Measurements from ENCODE around the gene PIRT.

DNA sequence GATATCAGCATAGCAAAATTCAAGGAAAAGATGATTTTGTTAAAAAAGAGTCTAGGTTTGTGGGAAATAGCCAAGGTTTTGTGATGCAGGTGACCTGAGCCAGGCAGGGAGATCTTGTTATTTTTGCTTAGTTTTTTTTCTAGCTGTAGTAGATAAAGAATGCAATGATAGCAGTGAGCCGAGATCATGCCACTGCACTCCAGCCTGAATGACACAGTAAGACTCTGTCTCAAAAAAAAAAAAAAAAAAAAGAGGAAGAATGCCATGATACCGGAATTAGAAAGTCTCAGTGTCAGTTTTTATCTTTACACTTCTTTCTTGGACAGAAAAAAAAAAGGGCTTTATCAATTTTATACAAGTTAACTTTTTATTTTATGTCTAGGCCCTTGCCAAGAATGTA, 61.5 kb downstream of the PIRT start:
- TF ChIP-seq, protein P1, sequence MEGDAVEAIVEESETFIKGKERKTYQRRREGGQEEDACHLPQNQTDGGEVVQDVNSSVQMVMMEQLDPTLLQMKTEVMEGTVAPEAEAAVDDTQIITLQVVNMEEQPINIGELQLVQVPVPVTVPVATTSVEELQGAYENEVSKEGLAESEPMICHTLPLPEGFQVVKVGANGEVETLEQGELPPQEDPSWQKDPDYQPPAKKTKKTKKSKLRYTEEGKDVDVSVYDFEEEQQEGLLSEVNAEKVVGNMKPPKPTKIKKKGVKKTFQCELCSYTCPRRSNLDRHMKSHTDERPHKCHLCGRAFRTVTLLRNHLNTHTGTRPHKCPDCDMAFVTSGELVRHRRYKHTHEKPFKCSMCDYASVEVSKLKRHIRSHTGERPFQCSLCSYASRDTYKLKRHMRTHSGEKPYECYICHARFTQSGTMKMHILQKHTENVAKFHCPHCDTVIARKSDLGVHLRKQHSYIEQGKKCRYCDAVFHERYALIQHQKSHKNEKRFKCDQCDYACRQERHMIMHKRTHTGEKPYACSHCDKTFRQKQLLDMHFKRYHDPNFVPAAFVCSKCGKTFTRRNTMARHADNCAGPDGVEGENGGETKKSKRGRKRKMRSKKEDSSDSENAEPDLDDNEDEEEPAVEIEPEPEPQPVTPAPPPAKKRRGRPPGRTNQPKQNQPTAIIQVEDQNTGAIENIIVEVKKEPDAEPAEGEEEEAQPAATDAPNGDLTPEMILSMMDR (IDR thresholded peaks at IDR 0.05; ENCODE audit: low read length): no peak
- no peak for TF ChIP-seq EZH2 (IDR thresholded peaks at IDR 0.05; ENCODE audit: borderline replicate concordance, low read length)
